K562 (cell line): ENCODE data around the gene CBLL1. TPM values are rescaled to one million over a fixed set of nuclear protein-coding genes. Genes with fewer than 3 reads are reported as not detected.

ENCODE experiments used
- BRD4 ChIP-seq: fragments of 200-600 bp; sonication (generic); IDR thresholded peaks from 2 replicates; pipeline ENCODE4 v1.6.1; 2017; ENCODE audit warnings: inconsistent platforms
- BRD9 ChIP-seq: fragments of 450-650 bp; IDR thresholded peaks from 2 replicates; pipeline ENCODE4 v1.6.1; 2018; ENCODE audit warnings: low read depth; ENCODE audit not compliant: partially characterized antibody
- CHD1 ChIP-seq: fragments of 200-600 bp; sonication (generic); IDR thresholded peaks from one replicate; pipeline ENCODE4 v1.6.1; 2012; ENCODE audit warnings: mild to moderate bottlenecking, moderate library complexity, low read length, inconsistent platforms
- FOXA3 ChIP-seq, 2 experiments: fragments of 450-650 bp in 1 of 2; sonication (generic) in 1 of 2; formaldehyde crosslinking; IDR thresholded peaks in 1 of 2; conservative IDR thresholded peaks in 1 of 2; 2 replicates each; pipeline versions ENCODE4 v1.4.0 to v1.8.0; 2020 to 2022; ENCODE audit warnings: mild to moderate bottlenecking in 2 of 2, missing genetic modification reagents in 1 of 2
- HSF4 ChIP-seq: fragments of 250-450 bp; sonication (Bioruptor Pico); IDR thresholded peaks from 2 replicates; pipeline ENCODE4 v2.1.2; 2022; ENCODE audit warnings: mild to moderate bottlenecking, moderate library complexity, borderline replicate concordance
- JUN ChIP-seq, 2 experiments: sonication (generic) in 1 of 2; formaldehyde crosslinking in 1 of 2; IDR thresholded peaks; 2 replicates each; pipeline versions ENCODE4 v1.6.1 to v1.8.0; 2012 to 2022; ENCODE audit warnings: borderline replicate concordance in 2 of 2, mild to moderate bottlenecking in 2 of 2, improper control_type of control experiment in 1 of 2, low read depth in 1 of 2, low read length in 1 of 2, missing genetic modification reagents in 1 of 2
- RAD21 ChIP-seq, 2 experiments: fragments of 250-450 bp in 1 of 2; fragments of 450-650 bp in 1 of 2; sonication (Bioruptor Pico) in 1 of 2; formaldehyde crosslinking in 1 of 2; IDR thresholded peaks in 1 of 2; conservative IDR thresholded peaks in 1 of 2; 2 replicates each; pipeline versions ENCODE4 v1.4.0 to v1.8.0; 2020 to 2022; ENCODE audit warnings: mild to moderate bottlenecking in 2 of 2, moderate library complexity in 1 of 2
- SNRNP70 ChIP-seq: fragments of 200-400 bp; formaldehyde crosslinking; optimal IDR thresholded peaks from 2 replicates; pipeline ENCODE3; 2017; ENCODE audit warnings: low read depth, low read length
- U2AF1 ChIP-seq: fragments of 200-400 bp; formaldehyde crosslinking; optimal IDR thresholded peaks from 2 replicates; pipeline ENCODE3; 2017; ENCODE audit warnings: mild to moderate bottlenecking, low read depth, low read length, moderate library complexity
- XRCC5 ChIP-seq: fragments of 200-400 bp; formaldehyde crosslinking; IDR thresholded peaks from 2 replicates; pipeline ENCODE4 v1.6.1; 2017; ENCODE audit warnings: low read depth, mild to moderate bottlenecking, low read length
- ZBED1 ChIP-seq: IDR thresholded peaks from 2 replicates; pipeline ENCODE4 v1.6.1; 2014
- ZNF316 ChIP-seq: fragments of 450-650 bp; IDR thresholded peaks from 2 replicates; pipeline ENCODE4 v1.6.1; 2016
- polyA plus RNA-seq, 8 experiments: library from polyadenylated mRNA; depleted of rRNA in 4 of 8; stranded (reverse) in 5 of 8; unstranded in 3 of 8; fragments of >200 nt; fragmentation: Nextera tagmentation in 2 of 8; fragmentation: Illumina TruSeq in 1 of 8; extraction: Ambion mirVana in 2 of 8; extraction: Trizol in 1 of 8; gene quantifications; 2 replicates each; pipeline versions ENCODE4 v1.2.1 to v1.2.3, GENCODE V29; 2011 to 2014; ENCODE audit warnings: inconsistent platforms in 1 of 8, missing spikeins in 1 of 8
- total RNA-seq, 7 experiments: library from RNA; depleted of rRNA in 6 of 7; stranded (reverse); fragments of >200 nt in 6 of 7; fragmentation: Illumina TruSeq in 2 of 7; extraction: Trizol in 2 of 7; gene quantifications; 2 replicates each; pipeline versions ENCODE4 v1.2.1 to v1.2.3, GENCODE V29; 2011 to 2021; ENCODE audit warnings: low replicate concordance in 1 of 7
- TF ChIP-seq, protein P1 (sequence below): sonication (generic); formaldehyde crosslinking; IDR thresholded peaks from 2 replicates; pipeline ENCODE4 v1.8.1; 2023; ENCODE audit warnings: mild to moderate bottlenecking, missing genetic modification reagents
- TF ChIP-seq, protein P2 (sequence below): sonication (generic); formaldehyde crosslinking; IDR thresholded peaks from 2 replicates; pipeline ENCODE4 v1.8.1; 2023; ENCODE audit warnings: mild to moderate bottlenecking, missing genetic modification reagents
- TF ChIP-seq, protein P3 (sequence below): fragments of 450-650 bp; IDR thresholded peaks from 2 replicates; pipeline ENCODE4 v1.6.1; 2017; ENCODE audit warnings: antibody characterized with exemption
- TF ChIP-seq, protein P4 (sequence below): fragments of 450-650 bp; IDR thresholded peaks from 2 replicates; pipeline ENCODE4 v1.6.1; 2018; ENCODE audit warnings: mild to moderate bottlenecking, low read depth; ENCODE audit not compliant: partially characterized antibody
- TF ChIP-seq, protein P5 (sequence below), 2 experiments: fragments of 450-650 bp in 1 of 2; sonication (generic) in 1 of 2; formaldehyde crosslinking in 1 of 2; IDR thresholded peaks in 1 of 2; conservative IDR thresholded peaks in 1 of 2; 2 replicates each; pipeline versions ENCODE4 v1.6.1 to v1.8.1; 2016 to 2023; ENCODE audit warnings: mild to moderate bottlenecking in 2 of 2, moderate library complexity in 2 of 2, inconsistent platforms in 1 of 2, missing genetic modification reagents in 1 of 2

The CBLL1 gene
- total and polyA plus RNA-seq, 9 of the 15 experiments (the other 6 are each of a cell fraction or from before 2014, with no cell fraction given): 14.7 to 67.9 (median 35.4) TPM

DNA sequence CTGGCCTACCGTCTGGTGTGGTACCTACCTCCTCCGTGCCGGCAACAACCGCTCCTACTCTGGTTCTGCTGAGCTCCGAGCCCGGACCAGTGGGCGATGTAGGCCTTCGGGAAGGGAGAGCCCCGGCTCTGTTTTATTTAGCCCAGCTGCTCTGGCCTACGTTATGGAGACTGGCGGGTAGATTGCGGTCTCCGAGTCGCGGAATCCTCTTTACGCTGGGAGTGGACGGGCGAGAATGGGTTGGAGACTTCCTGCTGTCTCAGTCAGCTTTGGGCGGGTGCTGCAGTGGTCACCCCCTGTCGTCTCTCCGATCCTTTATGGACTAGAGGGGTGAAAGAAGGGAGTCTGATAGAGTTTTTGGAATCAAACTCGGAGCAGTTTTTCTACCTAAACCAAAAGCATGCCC lies 406 bp downstream of the CBLL1 start (continued):
- TF ChIP-seq, protein P1, sequence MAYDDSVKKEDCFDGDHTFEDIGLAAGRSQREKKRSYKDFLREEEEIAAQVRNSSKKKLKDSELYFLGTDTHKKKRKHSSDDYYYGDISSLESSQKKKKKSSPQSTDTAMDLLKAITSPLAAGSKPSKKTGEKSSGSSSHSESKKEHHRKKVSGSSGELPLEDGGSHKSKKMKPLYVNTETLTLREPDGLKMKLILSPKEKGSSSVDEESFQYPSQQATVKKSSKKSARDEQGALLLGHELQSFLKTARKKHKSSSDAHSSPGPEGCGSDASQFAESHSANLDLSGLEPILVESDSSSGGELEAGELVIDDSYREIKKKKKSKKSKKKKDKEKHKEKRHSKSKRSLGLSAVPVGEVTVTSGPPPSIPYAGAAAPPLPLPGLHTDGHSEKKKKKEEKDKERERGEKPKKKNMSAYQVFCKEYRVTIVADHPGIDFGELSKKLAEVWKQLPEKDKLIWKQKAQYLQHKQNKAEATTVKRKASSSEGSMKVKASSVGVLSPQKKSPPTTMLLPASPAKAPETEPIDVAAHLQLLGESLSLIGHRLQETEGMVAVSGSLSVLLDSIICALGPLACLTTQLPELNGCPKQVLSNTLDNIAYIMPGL (CRISPR knock-in tag): peak; percentile 20; the same call in 1 of the 2 replicates
- TF ChIP-seq RAD21 (CRISPR knock-in tag; conservative IDR thresholded peaks at IDR 0.05 in 1 of 2, IDR thresholded peaks at IDR 0.05 in 1 of 2) (no peak; a peak in 1 of 4 replicates), ZBED1 (peak; percentile 64; the same call in 1 of the 2 replicates), BRD9 (peak; percentile 12), JUN (IDR thresholded peaks at IDR 0.05; ENCODE audit: borderline replicate concordance, low read depth, low read length) (no peak), JUN (CRISPR knock-in tag; IDR thresholded peaks at IDR 0.05; ENCODE audit: borderline replicate concordance) (0 out of 2 replicates have a peak, but pooled peaks have one; percentile 63), ZNF316 (no peak), HSF4 (CRISPR knock-in tag) (no peak), SNRNP70 (no peak), XRCC5 (0 out of 2 replicates have a peak, but pooled peaks have one; percentile 13), BRD4 (0 out of 2 replicates have a peak, but pooled peaks have one; percentile 86), U2AF1 (no peak), CHD1 (peak; percentile 67), FOXA3 (CRISPR knock-in tag; conservative IDR thresholded peaks at IDR 0.05 in 1 of 2, IDR thresholded peaks at IDR 0.05 in 1 of 2) (peak in 1 of 2 experiments; percentile 66; a peak in 1 of 4 replicates)
- TF ChIP-seq, protein P2, sequence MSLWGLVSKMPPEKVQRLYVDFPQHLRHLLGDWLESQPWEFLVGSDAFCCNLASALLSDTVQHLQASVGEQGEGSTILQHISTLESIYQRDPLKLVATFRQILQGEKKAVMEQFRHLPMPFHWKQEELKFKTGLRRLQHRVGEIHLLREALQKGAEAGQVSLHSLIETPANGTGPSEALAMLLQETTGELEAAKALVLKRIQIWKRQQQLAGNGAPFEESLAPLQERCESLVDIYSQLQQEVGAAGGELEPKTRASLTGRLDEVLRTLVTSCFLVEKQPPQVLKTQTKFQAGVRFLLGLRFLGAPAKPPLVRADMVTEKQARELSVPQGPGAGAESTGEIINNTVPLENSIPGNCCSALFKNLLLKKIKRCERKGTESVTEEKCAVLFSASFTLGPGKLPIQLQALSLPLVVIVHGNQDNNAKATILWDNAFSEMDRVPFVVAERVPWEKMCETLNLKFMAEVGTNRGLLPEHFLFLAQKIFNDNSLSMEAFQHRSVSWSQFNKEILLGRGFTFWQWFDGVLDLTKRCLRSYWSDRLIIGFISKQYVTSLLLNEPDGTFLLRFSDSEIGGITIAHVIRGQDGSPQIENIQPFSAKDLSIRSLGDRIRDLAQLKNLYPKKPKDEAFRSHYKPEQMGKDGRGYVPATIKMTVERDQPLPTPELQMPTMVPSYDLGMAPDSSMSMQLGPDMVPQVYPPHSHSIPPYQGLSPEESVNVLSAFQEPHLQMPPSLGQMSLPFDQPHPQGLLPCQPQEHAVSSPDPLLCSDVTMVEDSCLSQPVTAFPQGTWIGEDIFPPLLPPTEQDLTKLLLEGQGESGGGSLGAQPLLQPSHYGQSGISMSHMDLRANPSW (CRISPR knock-in tag): no peak; the same call in 1 of the 2 replicates
- TF ChIP-seq, protein P3, sequence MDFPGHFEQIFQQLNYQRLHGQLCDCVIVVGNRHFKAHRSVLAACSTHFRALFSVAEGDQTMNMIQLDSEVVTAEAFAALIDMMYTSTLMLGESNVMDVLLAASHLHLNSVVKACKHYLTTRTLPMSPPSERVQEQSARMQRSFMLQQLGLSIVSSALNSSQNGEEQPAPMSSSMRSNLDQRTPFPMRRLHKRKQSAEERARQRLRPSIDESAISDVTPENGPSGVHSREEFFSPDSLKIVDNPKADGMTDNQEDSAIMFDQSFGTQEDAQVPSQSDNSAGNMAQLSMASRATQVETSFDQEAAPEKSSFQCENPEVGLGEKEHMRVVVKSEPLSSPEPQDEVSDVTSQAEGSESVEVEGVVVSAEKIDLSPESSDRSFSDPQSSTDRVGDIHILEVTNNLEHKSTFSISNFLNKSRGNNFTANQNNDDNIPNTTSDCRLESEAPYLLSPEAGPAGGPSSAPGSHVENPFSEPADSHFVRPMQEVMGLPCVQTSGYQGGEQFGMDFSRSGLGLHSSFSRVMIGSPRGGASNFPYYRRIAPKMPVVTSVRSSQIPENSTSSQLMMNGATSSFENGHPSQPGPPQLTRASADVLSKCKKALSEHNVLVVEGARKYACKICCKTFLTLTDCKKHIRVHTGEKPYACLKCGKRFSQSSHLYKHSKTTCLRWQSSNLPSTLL: no peak
- TF ChIP-seq, protein P4, sequence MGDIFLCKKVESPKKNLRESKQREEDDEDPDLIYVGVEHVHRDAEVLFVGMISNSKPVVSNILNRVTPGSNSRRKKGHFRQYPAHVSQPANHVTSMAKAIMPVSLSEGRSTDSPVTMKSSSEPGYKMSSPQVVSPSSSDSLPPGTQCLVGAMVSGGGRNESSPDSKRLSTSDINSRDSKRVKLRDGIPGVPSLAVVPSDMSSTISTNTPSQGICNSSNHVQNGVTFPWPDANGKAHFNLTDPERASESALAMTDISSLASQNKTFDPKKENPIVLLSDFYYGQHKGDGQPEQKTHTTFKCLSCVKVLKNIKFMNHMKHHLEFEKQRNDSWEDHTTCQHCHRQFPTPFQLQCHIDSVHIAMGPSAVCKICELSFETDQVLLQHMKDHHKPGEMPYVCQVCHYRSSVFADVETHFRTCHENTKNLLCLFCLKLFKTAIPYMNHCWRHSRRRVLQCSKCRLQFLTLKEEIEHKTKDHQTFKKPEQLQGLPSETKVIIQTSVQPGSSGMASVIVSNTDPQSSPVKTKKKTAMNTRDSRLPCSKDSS: no peak
- TF ChIP-seq, protein P5, sequence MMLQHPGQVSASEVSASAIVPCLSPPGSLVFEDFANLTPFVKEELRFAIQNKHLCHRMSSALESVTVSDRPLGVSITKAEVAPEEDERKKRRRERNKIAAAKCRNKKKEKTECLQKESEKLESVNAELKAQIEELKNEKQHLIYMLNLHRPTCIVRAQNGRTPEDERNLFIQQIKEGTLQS (IDR thresholded peaks at IDR 0.05): no peak
- TF ChIP-seq, protein P5 (CRISPR knock-in tag; conservative IDR thresholded peaks at IDR 0.05): 0 out of 2 replicates have a peak, but pooled peaks have one; percentile 17
